Transverse colon (tissue), 4 donors: Measurements from ENCODE around the gene HSD11B1. TPM values are rescaled to one million over a fixed set of nuclear protein-coding genes. Genes with fewer than 3 reads are reported as not detected.

Experiments used
- DNase-seq: peaks from one replicate; pipeline ENCODE4 v3.0.0-alpha.2; 2019
- H3K27ac ChIP-seq, 4 donors: fragments of 200-600 bp; sonication (generic); 2 replicates each; pipeline ENCODE4 v1.5.1; 2016 to 2018; ENCODE audit warnings: inconsistent platforms in 4 of 4
- H3K27me3 ChIP-seq: fragments of 200-600 bp; sonication (generic); 2 replicates; pipeline ENCODE4 v1.5.1; 2017; ENCODE audit warnings: inconsistent platforms
- H3K36me3 ChIP-seq, 4 donors: fragments of 200-600 bp; sonication (generic); 2 replicates each; pipeline ENCODE4 v1.5.1; 2017 to 2019; ENCODE audit warnings: inconsistent platforms in 4 of 4
- H3K4me1 ChIP-seq, 4 donors: fragments of 200-600 bp; sonication (generic); 2 replicates each; pipeline ENCODE4 v1.5.1; 2017 to 2020; ENCODE audit warnings: inconsistent platforms in 4 of 4
- H3K4me3 ChIP-seq, 4 donors: fragments of 200-600 bp; sonication (generic); 1 replicate in 1 of 4; 2 replicates in 3 of 4; pipeline versions ENCODE4 v1.5.1 to v1.6.1; 2017 to 2019; ENCODE audit warnings: inconsistent platforms in 4 of 4
- H3K9me3 ChIP-seq, 2 donors: fragments of 200-600 bp; sonication (generic); 2 replicates each; pipeline ENCODE4 v1.5.1; 2017 to 2019; ENCODE audit warnings: inconsistent platforms in 2 of 2
- EP300 ChIP-seq: sonication (generic); formaldehyde crosslinking; IDR thresholded peaks from one replicate; pipeline ENCODE4 v1.6.1; 2017; ENCODE audit warnings: antibody characterized with exemption, low read depth
- POLR2A ChIP-seq: fragments of 450-650 bp; IDR thresholded peaks from one replicate; pipeline ENCODE4 v1.6.1; 2016; ENCODE audit warnings: antibody characterized with exemption, mild to moderate bottlenecking, moderate library complexity
- POLR2AphosphoS5 ChIP-seq, 3 donors: sonication (generic); formaldehyde crosslinking; IDR thresholded peaks; one replicate each; pipeline ENCODE4 v1.6.1; 2016; ENCODE audit warnings: antibody characterized with exemption in 3 of 3
- WGBS, 2 donors: methylation state at CpG; one replicate each; pipeline ENCODE4 v1.1.5; 2018; ENCODE audit warnings: low coverage in 1 of 2; 5-methylcytosine and 5-hydroxymethylcytosine counted together
- in situ Hi-C, 4 donors: fragments of 200-750 bp; cut with MboI; loops; one replicate each; pipeline versions ENCODE4 v1.15.0 to v1.15.1; 2017; ENCODE audit warnings: low sequenced_read_pairs in 3 of 4, low pct_ligation_motif_present in 1 of 4, low pct_unique_long_range_greater_than_20kb in 1 of 4
- intact Hi-C: fragments of 100-400 bp; cut with DNase I; formaldehyde crosslinking; loops from one replicate; pipeline ENCODE4 v1.15.1; 2023; ENCODE audit warnings: low total_unique reads
- total RNA-seq, 4 donors: library from RNA; depleted of rRNA; stranded (reverse); fragments of >200 nt; gene quantifications; one replicate each; pipeline ENCODE4 v1.1.0, GENCODE V29; 2016
- TF ChIP-seq, protein P1 (sequence below), 5 experiments: fragments of 200-600 bp in 3 of 5; fragments of 450-650 bp in 2 of 5; sonication (generic) in 3 of 5; IDR thresholded peaks; 1 replicate in 2 of 5; 2 replicates in 3 of 5; pipeline ENCODE4 v1.5.1; 2016 to 2017; ENCODE audit warnings: antibody characterized with exemption in 5 of 5, inconsistent platforms in 3 of 5, mild to moderate bottlenecking in 2 of 5, moderate library complexity in 1 of 5

HSD11B1 gene
- total RNA-seq, 4 donors from 2014 or later: 1.5 to 3.7 (median 2.6) TPM; not detected in 1

GRCh38 chr1:209702832-209703231 lies 1.8 kb upstream of the HSD11B1 start:
- H3K9me3 ChIP-seq: no peaks in the 10 kb centered on the region
- H3K36me3 ChIP-seq: no peaks in the 10 kb centered on the region
- no peak overlapping the region for H3K27ac ChIP-seq
- no peak for TF ChIP-seq EP300
- TF ChIP-seq POLR2A: no peak
- TF ChIP-seq, protein P1, sequence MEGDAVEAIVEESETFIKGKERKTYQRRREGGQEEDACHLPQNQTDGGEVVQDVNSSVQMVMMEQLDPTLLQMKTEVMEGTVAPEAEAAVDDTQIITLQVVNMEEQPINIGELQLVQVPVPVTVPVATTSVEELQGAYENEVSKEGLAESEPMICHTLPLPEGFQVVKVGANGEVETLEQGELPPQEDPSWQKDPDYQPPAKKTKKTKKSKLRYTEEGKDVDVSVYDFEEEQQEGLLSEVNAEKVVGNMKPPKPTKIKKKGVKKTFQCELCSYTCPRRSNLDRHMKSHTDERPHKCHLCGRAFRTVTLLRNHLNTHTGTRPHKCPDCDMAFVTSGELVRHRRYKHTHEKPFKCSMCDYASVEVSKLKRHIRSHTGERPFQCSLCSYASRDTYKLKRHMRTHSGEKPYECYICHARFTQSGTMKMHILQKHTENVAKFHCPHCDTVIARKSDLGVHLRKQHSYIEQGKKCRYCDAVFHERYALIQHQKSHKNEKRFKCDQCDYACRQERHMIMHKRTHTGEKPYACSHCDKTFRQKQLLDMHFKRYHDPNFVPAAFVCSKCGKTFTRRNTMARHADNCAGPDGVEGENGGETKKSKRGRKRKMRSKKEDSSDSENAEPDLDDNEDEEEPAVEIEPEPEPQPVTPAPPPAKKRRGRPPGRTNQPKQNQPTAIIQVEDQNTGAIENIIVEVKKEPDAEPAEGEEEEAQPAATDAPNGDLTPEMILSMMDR (IDR thresholded peaks at IDR 0.05): no peak
- no peak for TF ChIP-seq POLR2AphosphoS5 (IDR thresholded peaks at IDR 0.05)
- no peak overlapping the region for H3K4me3 ChIP-seq
- intact Hi-C loops: no loop called here
- no peaks in the 10 kb centered on the region for H3K4me1 ChIP-seq
- in situ Hi-C loops: no loop called here
- no peaks in the 10 kb centered on the region for H3K27me3 ChIP-seq
- DNase-seq: no peak
- 50 to 87% methylated on average over 1 of the region's 1 CpG for WGBS, 2 donors

DNA sequence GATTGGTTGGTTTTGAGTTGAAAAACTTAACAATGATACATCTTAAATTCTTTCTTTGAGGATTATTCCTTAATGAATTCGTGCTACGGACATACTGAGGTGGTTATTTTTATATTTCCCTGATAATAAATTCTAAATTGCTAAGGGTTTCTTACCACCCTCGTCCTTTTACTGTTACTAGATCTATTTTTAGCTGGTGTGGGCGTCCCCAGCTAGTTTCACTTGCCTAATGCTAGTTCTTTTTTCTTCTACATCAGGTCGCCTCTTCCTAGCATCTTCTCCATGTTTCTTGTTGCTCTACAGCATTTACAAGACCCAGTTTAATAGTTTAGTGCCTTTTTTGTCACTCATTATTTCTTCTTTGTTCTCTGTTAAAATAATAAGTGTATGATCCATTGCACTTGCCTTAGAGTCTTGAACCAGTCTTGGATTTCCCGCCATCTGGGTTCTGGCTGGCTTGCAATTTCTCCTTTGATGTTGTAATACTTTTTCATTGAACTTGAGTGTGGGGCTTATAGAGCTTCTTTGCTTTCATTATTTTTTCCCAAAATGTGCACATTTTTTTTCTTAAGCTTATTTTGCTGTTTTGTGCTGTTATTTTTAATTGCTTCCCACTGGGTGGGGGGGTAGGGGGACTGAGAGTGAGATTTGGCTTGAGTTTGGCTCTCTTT lies 677 bp upstream of the HSD11B1 start:
- DNase-seq: no peak
- no peaks in the 10 kb centered on the region for H3K36me3 ChIP-seq
- H3K9me3 ChIP-seq: no peaks in the 10 kb centered on the region
- no peak overlapping the region for H3K4me3 ChIP-seq
- TF ChIP-seq, protein P1 (IDR thresholded peaks at IDR 0.05): no peak
- TF ChIP-seq POLR2A (no peak), POLR2AphosphoS5 (IDR thresholded peaks at IDR 0.05) (no peak), EP300 (no peak)
- in situ Hi-C loops: no loop called here
- no peaks in the 10 kb centered on the region for H3K4me1 ChIP-seq
- no peak overlapping the region for H3K27ac ChIP-seq
- 54 to 70% methylated on average over 6 of the region's 6 CpGs for WGBS, 2 donors
- intact Hi-C loops: no loop called here
- H3K27me3 ChIP-seq: no peaks in the 10 kb centered on the region

DNA sequence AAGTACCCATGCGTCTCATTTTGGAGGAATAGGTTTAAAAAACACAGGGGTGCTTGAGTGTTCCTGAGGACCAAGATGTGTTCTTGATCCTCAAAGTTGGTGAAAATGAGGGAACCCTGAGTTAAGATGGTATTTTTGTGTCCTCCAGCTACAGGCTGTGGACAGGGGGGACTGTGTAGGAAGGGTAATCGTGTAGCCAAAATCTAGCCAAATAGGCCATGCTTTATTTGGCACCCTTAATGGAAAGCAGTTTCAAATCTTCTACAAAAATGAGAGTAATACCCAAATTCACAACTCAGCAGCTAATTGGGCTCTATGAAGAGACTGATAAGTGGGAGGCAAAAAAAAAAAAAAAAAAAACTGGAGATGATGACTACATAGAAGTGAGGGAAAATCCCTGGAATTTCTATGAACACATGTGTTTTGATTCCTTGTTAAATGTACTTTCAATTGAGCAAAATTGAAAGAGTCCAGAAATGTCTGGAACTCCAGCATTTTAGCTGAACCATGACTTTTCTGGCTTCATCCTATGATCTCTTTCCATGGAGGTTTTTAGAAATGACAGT lies 470 bp downstream of the HSD11B1 start:
- Histone ChIP-seq H3K27ac (peak overlapping the region in 1 of 4 donors; percentile 37), H3K4me1 (no peaks in the 10 kb centered on the region), H3K9me3 (no peaks in the 10 kb centered on the region), H3K27me3 (no peaks in the 10 kb centered on the region), H3K4me3 (no peak overlapping the region), H3K36me3 (no peaks in the 10 kb centered on the region)
- in situ Hi-C loops (no loop called here), intact Hi-C loops (no loop called here)
- WGBS, 2 donors: 71 to 82% methylated on average over 1 to 2 of the region's 2 CpGs
- DNase-seq: no peak
- TF ChIP-seq, protein P1 (IDR thresholded peaks at IDR 0.05): no peak
- no peak for TF ChIP-seq POLR2AphosphoS5 (IDR thresholded peaks at IDR 0.05)
- no peak for TF ChIP-seq POLR2A
- no peak for TF ChIP-seq EP300

DNA sequence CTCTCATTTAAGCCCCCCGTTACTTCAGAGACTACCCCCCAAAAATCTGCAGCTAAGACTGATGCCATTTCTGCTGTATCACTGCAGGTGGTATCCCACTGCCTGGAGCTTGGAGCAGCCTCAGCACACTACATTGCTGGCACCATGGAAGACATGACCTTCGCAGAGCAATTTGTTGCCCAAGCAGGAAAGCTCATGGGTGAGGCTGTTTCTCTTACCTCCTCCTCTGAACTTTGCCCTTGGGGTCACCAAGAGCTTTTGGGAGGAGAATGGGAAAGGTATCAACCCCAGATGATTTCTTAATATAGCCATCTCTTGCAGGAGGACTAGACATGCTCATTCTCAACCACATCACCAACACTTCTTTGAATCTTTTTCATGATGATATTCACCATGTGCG lies 2.0 kb downstream of the HSD11B1 start:
- no peaks in the 10 kb centered on the region for H3K4me1 ChIP-seq
- no peak overlapping the region for H3K27ac ChIP-seq
- H3K27me3 ChIP-seq: no peaks in the 10 kb centered on the region
- in situ Hi-C loops: no loop called here
- no peak overlapping the region for H3K4me3 ChIP-seq
- H3K9me3 ChIP-seq: no peaks in the 10 kb centered on the region
- DNase-seq: no peak
- no peak for TF ChIP-seq EP300
- TF ChIP-seq, protein P1 (IDR thresholded peaks at IDR 0.05): no peak
- TF ChIP-seq POLR2A: no peak
- TF ChIP-seq POLR2AphosphoS5 (IDR thresholded peaks at IDR 0.05): no peak
- intact Hi-C loops: no loop called here
- WGBS, 2 donors: 99 to 100% methylated on average over 1 to 3 of the region's 3 CpGs
- H3K36me3 ChIP-seq: no peaks in the 10 kb centered on the region
